ENCODE data around the gene ANOS1.

DNA sequence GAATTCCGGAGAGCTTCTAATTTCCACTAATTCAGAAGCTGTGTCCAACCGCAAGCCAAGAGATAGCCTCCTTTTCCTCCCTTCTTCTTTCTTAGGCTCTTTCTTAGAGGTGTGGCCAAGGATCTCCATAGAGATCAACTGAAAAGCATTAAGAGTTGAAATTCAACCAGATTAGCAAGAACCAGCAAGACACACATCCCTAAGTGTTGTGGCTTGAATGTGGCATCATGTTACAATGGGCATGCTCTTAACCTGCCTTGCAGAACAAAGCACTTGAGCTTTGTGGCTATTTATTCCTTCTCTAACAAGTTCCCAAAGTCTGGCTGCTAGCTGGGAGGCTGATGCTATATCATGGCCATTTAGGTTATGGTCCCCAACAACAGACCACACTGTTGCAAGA lies 10.4 kb downstream of the ANOS1 start:
- TF ChIP-seq, protein P1, sequence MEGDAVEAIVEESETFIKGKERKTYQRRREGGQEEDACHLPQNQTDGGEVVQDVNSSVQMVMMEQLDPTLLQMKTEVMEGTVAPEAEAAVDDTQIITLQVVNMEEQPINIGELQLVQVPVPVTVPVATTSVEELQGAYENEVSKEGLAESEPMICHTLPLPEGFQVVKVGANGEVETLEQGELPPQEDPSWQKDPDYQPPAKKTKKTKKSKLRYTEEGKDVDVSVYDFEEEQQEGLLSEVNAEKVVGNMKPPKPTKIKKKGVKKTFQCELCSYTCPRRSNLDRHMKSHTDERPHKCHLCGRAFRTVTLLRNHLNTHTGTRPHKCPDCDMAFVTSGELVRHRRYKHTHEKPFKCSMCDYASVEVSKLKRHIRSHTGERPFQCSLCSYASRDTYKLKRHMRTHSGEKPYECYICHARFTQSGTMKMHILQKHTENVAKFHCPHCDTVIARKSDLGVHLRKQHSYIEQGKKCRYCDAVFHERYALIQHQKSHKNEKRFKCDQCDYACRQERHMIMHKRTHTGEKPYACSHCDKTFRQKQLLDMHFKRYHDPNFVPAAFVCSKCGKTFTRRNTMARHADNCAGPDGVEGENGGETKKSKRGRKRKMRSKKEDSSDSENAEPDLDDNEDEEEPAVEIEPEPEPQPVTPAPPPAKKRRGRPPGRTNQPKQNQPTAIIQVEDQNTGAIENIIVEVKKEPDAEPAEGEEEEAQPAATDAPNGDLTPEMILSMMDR (IDR thresholded peaks at IDR 0.05; ENCODE audit: low read length), result no peak
- no peak for TF ChIP-seq EZH2 (optimal IDR thresholded peaks at IDR 0.05; ENCODE audit: low read depth, low read length)
